Measurements from ENCODE around the gene UQCRC2. TPM values are rescaled to one million over a fixed set of nuclear protein-coding genes. Genes with fewer than 3 reads are reported as not detected.

UQCRC2 gene
- total RNA-seq, 1 donor from 2014 or later: 252 TPM

DNA sequence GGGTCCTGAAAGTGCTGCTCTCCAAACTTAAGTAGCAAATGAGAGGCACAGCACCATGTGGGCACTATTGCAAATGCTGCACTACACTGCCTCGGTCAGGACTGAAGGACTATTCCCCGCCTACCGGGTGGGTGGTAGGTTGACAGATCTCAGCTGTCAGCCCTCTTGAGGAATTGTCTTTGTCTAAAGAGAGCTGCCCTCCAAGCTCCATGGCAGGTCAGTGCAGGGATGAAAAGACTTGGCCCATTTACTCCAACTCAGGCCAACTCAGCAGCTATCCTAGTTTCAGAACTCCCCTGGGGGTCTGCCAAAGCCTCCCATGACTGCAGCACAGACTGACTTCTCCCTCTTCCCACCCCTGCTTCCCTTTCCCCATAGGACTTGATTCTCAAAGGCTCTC, 51.2 kb downstream of the UQCRC2 start:
- TF ChIP-seq, protein P1, sequence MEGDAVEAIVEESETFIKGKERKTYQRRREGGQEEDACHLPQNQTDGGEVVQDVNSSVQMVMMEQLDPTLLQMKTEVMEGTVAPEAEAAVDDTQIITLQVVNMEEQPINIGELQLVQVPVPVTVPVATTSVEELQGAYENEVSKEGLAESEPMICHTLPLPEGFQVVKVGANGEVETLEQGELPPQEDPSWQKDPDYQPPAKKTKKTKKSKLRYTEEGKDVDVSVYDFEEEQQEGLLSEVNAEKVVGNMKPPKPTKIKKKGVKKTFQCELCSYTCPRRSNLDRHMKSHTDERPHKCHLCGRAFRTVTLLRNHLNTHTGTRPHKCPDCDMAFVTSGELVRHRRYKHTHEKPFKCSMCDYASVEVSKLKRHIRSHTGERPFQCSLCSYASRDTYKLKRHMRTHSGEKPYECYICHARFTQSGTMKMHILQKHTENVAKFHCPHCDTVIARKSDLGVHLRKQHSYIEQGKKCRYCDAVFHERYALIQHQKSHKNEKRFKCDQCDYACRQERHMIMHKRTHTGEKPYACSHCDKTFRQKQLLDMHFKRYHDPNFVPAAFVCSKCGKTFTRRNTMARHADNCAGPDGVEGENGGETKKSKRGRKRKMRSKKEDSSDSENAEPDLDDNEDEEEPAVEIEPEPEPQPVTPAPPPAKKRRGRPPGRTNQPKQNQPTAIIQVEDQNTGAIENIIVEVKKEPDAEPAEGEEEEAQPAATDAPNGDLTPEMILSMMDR (IDR thresholded peaks at IDR 0.05; ENCODE audit: insufficient read depth, low read length, severe bottlenecking): no peak
- Histone ChIP-seq H3K4me3 (ENCODE audit: low read depth, low read length) (no peak overlapping the region), H3K36me3 (ENCODE audit: control insufficient read depth, insufficient read depth, low read length) (no peaks in the 10 kb centered on the region), H3K27me3 (ENCODE audit: control insufficient read depth, insufficient read depth, low read length) (no peaks in the 10 kb centered on the region)
- FAIRE-seq (no peak), DNase-seq (ENCODE audit: low read depth) (no peak)

DNA sequence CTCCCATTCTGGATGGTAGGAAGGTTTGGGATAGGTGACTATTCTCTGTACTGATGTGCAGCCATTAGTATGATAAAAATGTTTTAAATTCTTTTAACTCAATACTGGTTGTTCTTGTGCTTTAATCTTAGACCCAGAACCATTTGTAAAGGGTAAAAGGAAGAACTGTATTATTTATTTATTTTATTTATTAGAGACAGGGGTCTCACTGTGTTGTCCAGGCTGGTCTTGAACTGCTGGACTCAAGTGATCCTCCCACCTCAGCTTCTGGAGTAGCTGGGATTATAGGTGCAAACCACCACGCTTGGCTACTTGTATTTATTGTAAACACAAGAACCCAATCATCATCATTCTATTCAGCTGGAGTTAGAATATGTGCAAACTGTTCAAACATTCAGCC, 52.6 kb downstream of the UQCRC2 start:
- Histone ChIP-seq H3K4me3 (ENCODE audit: low read depth, low read length) (no peak overlapping the region), H3K27me3 (ENCODE audit: control insufficient read depth, insufficient read depth, low read length) (no peaks in the 10 kb centered on the region), H3K36me3 (ENCODE audit: control insufficient read depth, insufficient read depth, low read length) (no peaks in the 10 kb centered on the region)
- DNase-seq (ENCODE audit: low read depth) (no peak), FAIRE-seq (no peak)
- TF ChIP-seq, protein P1 (IDR thresholded peaks at IDR 0.05; ENCODE audit: insufficient read depth, low read length, severe bottlenecking): no peak

DNA sequence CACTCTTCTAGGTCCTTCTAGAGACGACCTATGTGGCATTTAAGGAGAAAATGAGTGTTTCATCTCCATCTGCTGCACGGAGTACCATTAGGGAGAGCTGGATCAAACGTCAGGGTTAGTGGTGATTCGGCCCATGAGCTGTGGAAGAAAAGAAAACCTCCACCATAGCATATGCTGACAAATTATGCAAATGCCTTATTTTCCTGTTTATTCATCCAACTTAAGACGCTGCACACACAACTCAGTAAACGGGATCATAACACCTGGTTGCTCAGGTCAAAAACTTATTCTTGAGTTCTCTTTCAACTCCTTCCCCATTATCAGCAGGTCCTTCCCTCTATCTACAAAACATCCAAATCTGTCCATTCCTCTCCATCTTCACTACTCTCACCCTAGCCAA, 53.5 kb downstream of the UQCRC2 start:
- H3K27me3 ChIP-seq (ENCODE audit: control insufficient read depth, insufficient read depth, low read length): no peaks in the 10 kb centered on the region
- no peak for DNase-seq (ENCODE audit: low read depth)
- no peak for FAIRE-seq
- H3K4me3 ChIP-seq (ENCODE audit: low read depth, low read length): no peak overlapping the region
- TF ChIP-seq, protein P1 (IDR thresholded peaks at IDR 0.05; ENCODE audit: insufficient read depth, low read length, severe bottlenecking): no peak
- H3K36me3 ChIP-seq (ENCODE audit: control insufficient read depth, insufficient read depth, low read length): no peaks in the 10 kb centered on the region

DNA sequence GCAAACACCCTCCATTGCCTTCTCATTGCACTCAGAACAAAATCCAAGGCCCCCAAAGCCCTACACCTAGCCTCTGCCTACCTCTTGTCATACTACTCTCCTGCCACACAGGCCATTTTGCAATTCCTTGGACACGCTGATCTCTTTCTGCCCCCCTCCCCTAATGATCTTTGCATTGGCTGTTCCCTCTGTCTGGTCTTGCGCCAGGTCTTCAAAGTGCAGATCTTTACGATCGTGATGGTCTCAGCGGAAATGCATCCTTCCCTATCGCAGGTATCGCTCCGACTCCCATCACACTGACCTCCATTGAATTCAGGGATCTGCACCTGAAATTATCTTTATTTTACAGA, 54.0 kb downstream of the UQCRC2 start:
- Histone ChIP-seq H3K27me3 (ENCODE audit: control insufficient read depth, insufficient read depth, low read length) (no peaks in the 10 kb centered on the region), H3K36me3 (ENCODE audit: control insufficient read depth, insufficient read depth, low read length) (no peaks in the 10 kb centered on the region), H3K4me3 (ENCODE audit: low read depth, low read length) (peak overlapping the region; percentile 87)
- FAIRE-seq (no peak), DNase-seq (ENCODE audit: low read depth) (no peak)
- TF ChIP-seq, protein P1 (IDR thresholded peaks at IDR 0.05; ENCODE audit: insufficient read depth, low read length, severe bottlenecking): no peak

DNA sequence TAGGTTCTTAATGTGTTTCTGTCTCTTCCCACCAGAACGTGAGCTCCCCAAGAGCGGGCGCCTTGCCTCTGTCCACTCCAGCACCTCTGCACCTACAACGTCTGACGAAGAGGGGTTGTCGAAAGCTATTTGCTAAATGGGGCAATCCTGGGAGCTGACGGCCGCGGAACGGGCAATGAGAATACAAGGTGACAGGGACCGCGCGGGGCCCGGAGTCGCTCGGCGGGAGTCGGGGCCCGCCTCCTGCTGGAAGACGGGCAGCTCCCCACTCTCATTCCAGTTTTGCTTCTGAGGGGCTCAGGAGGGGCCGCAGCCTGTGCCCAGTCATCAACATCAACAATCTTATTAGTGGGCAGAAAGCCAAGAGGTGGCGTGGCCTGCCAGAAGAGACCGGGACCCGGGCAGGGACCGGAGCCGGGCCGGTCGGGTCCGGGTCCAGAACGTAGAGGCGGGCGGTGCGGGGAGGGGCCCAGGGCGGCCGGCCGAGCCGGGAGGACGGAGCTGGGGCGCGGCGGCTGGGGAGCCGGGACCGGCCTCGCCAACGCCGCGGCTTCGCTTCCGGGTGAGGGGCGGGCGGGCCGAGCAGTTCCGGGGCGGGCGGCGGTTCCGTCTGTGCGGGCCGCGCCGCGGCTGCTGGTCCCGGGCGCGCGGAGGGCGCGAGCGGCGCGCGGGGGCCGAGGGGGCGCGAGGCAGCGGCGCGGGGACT, 54.5 kb downstream of the UQCRC2 start, which contains the start of gene MOSMO:
TSS of gene MOSMO (plus strand) at position 603 of the 706 bp plus-strand sequence. CDS start 191 bp downstream, outside the sequence.
- DNase-seq (ENCODE audit: low read depth): peak; percentile 64
- FAIRE-seq: no peak
- H3K36me3 ChIP-seq (ENCODE audit: control insufficient read depth, insufficient read depth, low read length): no peaks in the 10 kb centered on the region
- H3K4me3 ChIP-seq (ENCODE audit: low read depth, low read length): peak within 1 kb of the TSS; percentile 87
- H3K27me3 ChIP-seq (ENCODE audit: control insufficient read depth, insufficient read depth, low read length): no peaks in the 10 kb centered on the region
- TF ChIP-seq, protein P1 (IDR thresholded peaks at IDR 0.05; ENCODE audit: insufficient read depth, low read length, severe bottlenecking): no peak
